Body of pancreas (tissue), 4 donors: ENCODE measurements around the gene RHBDD3.

Experiments used
- CTCF ChIP-seq, 7 experiments: fragments of 450-650 bp in 4 of 7; fragments of 200-600 bp in 3 of 7; sonication (generic) in 3 of 7; IDR thresholded peaks; one replicate each; pipeline ENCODE4 v1.5.1; 2016 to 2019; ENCODE audit warnings: antibody characterized with exemption in 7 of 7
- POLR2A ChIP-seq, 3 donors: fragments of 450-650 bp; IDR thresholded peaks; one replicate each; pipeline ENCODE4 v1.6.1; 2016; ENCODE audit warnings: antibody characterized with exemption in 3 of 3, mild to moderate bottlenecking in 2 of 3

- no peak for TF ChIP-seq CTCF (IDR thresholded peaks at IDR 0.05)
- no peak for TF ChIP-seq POLR2A (IDR thresholded peaks at IDR 0.05)
Measured at GRCh38 chr22:29269731-29270474, 2.1 kb upstream of the RHBDD3 start.
